Measurements from ENCODE around the gene NUBPL.
"Not testable (repeated sequence)": the region's sequence is repeated elsewhere in the genome, so short reads cannot be mapped to it uniquely, and the experiment has no call there.

- not testable (repeated sequence) for TF ChIP-seq CTCF (IDR thresholded peaks at IDR 0.05; ENCODE audit: low read depth, low read length, poor library complexity, severe bottlenecking); EZH2phosphoT487 (IDR thresholded peaks at IDR 0.05; ENCODE audit: borderline replicate concordance, low read length)
Observed at GRCh38 chr14:31708661-31709060, 147.5 kb downstream of the NUBPL start.

Measured in DOHH2 (cell line).